Sigmoid colon (tissue), 4 donors: ENCODE data around the gene PPFIA2.

Source experiments
- POLR2AphosphoS5 ChIP-seq, 4 donors: sonication (generic); formaldehyde crosslinking; IDR thresholded peaks; one replicate each; pipeline ENCODE4 v1.6.1; 2017; ENCODE audit warnings: antibody characterized with exemption in 4 of 4
- TF ChIP-seq, protein P1 (sequence below), 4 experiments: fragments of 450-650 bp in 3 of 4; fragments of 200-600 bp in 1 of 4; IDR thresholded peaks; one replicate each; pipeline ENCODE4 v1.5.1; 2016 to 2019; ENCODE audit warnings: antibody characterized with exemption in 4 of 4, mild to moderate bottlenecking in 3 of 4, moderate library complexity in 2 of 4

DNA sequence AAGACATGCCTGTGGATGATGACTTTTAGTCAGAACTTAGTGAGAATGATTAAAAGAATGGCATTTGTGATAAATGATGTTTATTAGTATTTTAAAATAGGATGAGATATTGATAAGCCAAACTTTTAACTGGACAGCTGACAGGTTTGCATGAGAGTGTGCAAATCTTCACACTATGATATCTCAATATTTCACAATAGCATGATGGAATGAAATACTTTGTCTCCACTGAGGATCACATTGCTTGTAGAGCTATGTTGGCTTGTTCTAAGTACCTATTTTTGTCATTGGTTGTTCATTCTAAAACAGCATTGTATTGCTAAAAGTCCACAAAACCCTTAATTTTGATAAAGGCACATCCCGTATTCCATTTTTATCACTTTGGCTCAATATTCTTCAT, 359.1 kb downstream of the PPFIA2 start:
- TF ChIP-seq, protein P1, sequence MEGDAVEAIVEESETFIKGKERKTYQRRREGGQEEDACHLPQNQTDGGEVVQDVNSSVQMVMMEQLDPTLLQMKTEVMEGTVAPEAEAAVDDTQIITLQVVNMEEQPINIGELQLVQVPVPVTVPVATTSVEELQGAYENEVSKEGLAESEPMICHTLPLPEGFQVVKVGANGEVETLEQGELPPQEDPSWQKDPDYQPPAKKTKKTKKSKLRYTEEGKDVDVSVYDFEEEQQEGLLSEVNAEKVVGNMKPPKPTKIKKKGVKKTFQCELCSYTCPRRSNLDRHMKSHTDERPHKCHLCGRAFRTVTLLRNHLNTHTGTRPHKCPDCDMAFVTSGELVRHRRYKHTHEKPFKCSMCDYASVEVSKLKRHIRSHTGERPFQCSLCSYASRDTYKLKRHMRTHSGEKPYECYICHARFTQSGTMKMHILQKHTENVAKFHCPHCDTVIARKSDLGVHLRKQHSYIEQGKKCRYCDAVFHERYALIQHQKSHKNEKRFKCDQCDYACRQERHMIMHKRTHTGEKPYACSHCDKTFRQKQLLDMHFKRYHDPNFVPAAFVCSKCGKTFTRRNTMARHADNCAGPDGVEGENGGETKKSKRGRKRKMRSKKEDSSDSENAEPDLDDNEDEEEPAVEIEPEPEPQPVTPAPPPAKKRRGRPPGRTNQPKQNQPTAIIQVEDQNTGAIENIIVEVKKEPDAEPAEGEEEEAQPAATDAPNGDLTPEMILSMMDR (IDR thresholded peaks at IDR 0.05), result no peak
- no peak for TF ChIP-seq POLR2AphosphoS5 (IDR thresholded peaks at IDR 0.05)
